ENCODE measurements around the gene SEPSECS.

SEPSECS gene

GRCh38 chr4:25154594-25155265 is 5.5 kb downstream of the SEPSECS start:
- no peak for DNase-seq

GRCh38 chr4:25146076-25146475 is 14.2 kb downstream of the SEPSECS start:
- DNase-seq, result no peak

GRCh38 chr4:25144870-25145481 is 15.3 kb downstream of the SEPSECS start:
- DNase-seq, result no peak

GRCh38 chr4:25142468-25142867 is 17.8 kb downstream of the SEPSECS start:
- no peak for DNase-seq

- DNase-seq, result no peak
Measured at GRCh38 chr4:25141592-25141991, 18.7 kb downstream of the SEPSECS start.

GRCh38 chr4:25133132-25133531 is 27.1 kb downstream of the SEPSECS start:
- DNase-seq, result no peak

GRCh38 chr4:25131926-25132325 is 28.3 kb downstream of the SEPSECS start:
- no peak for DNase-seq

- DNase-seq, result no peak
Measured at GRCh38 chr4:25131381-25131780, 28.9 kb downstream of the SEPSECS start.

- DNase-seq, result no peak
Measured at GRCh38 chr4:25129917-25130316, 30.3 kb downstream of the SEPSECS start.

GRCh38 chr4:25128671-25129070 is 31.6 kb downstream of the SEPSECS start:
- DNase-seq, result no peak

GRCh38 chr4:25123236-25123635 is 37.0 kb downstream of the SEPSECS start:
- no peak for DNase-seq

- DNase-seq, result no peak
Measured at GRCh38 chr4:25120146-25120940, 39.9 kb downstream of the SEPSECS start.

GRCh38 chr4:25117716-25118472 is 42.4 kb downstream of the SEPSECS start:
- DNase-seq, result no peak

- no peak for DNase-seq
Measured at GRCh38 chr4:25117274-25117673, 43.0 kb downstream of the SEPSECS start.

- DNase-seq, result no peak
Measured at GRCh38 chr4:25113915-25114904, 46.0 kb downstream of the SEPSECS start.

- DNase-seq, result no peak
Measured at GRCh38 chr4:25112995-25113380, 47.3 kb downstream of the SEPSECS start.

GRCh38 chr4:25112366-25112994 is 47.8 kb downstream of the SEPSECS start:
- no peak for DNase-seq

GRCh38 chr4:25111648-25112196 is 48.5 kb downstream of the SEPSECS start:
- DNase-seq, result no peak

GRCh38 chr4:25110527-25111329 is 49.5 kb downstream of the SEPSECS start:
- DNase-seq, result no peak

GRCh38 chr4:25109511-25109910 is 50.7 kb downstream of the SEPSECS start:
- no peak for DNase-seq

Measured in GDM1 (cell line).